Neutrophil (primary cell): ENCODE measurements around the gene MYLK4.

Experiments used
- H3K27ac ChIP-seq: fragments of 200-600 bp; sonication (generic); 2 replicates; pipeline ENCODE4 v1.5.1; 2016; ENCODE audit warnings: mild to moderate bottlenecking, moderate library complexity
- H3K27me3 ChIP-seq: fragments of 200-600 bp; sonication (generic); 2 replicates; pipeline ENCODE4 v1.6.0; 2016; ENCODE audit warnings: mild to moderate bottlenecking
- H3K36me3 ChIP-seq: fragments of 200-600 bp; sonication (generic); 2 replicates; pipeline ENCODE4 v1.5.1; 2017
- H3K4me1 ChIP-seq, 2 experiments: fragments of 200-600 bp in 1 of 2; sonication (generic) in 1 of 2; 1 replicate in 1 of 2; 2 replicates in 1 of 2; pipeline versions ENCODE4 v1.5.1 to v1.6.1; 2013 to 2016; ENCODE audit warnings: low read depth in 1 of 2, low read length in 1 of 2, mild to moderate bottlenecking in 1 of 2, moderate library complexity in 1 of 2; ENCODE audit not compliant: control insufficient read depth in 1 of 2, insufficient read depth in 1 of 2
- H3K4me3 ChIP-seq, 2 experiments: fragments of 200-600 bp in 1 of 2; sonication (generic) in 1 of 2; 1 replicate in 1 of 2; 2 replicates in 1 of 2; pipeline ENCODE4 v1.5.1; 2013 to 2016; ENCODE audit warnings: low read depth in 1 of 2, low read length in 1 of 2, mild to moderate bottlenecking in 1 of 2, moderate library complexity in 1 of 2
- H3K9me3 ChIP-seq: fragments of 200-600 bp; sonication (generic); 2 replicates; pipeline ENCODE4 v1.5.1; 2016
- CTCF ChIP-seq: fragments of 200-600 bp; sonication (generic); IDR thresholded peaks from 2 replicates; pipeline ENCODE4 v1.5.1; 2016; ENCODE audit warnings: antibody characterized with exemption

Gene MYLK4

GRCh38 chr6:2750832-2751231 is at the start of gene MYLK4:
Gene MYLK4, minus strand, starts transcription at chr6:2750922. Its CDS starts 1,628 bp downstream, at chr6:2749294.
- Histone ChIP-seq H3K36me3 (no peaks in the 10 kb centered on the region), H3K27ac (no peak within 1 kb of the TSS), H3K4me1 (peaks cover 0 to 8% of the 10 kb centered on the region in 2 experiments), H3K27me3 (no peaks in the 10 kb centered on the region), H3K4me3 (no peak within 1 kb of the TSS), H3K9me3 (no peaks in the 10 kb centered on the region)
- no peak for TF ChIP-seq CTCF

GRCh38 chr6:2799936-2800527 is 49.3 kb upstream of the MYLK4 start:
- Histone ChIP-seq H3K36me3 (no peaks in the 10 kb centered on the region), H3K9me3 (no peaks in the 10 kb centered on the region), H3K27ac (peak overlapping the region; percentile 62), H3K4me1 (peaks cover 90 to 91% of the 10 kb centered on the region in 2 experiments), H3K27me3 (no peaks in the 10 kb centered on the region), H3K4me3 (no peak overlapping the region)
- no peak for TF ChIP-seq CTCF

DNA sequence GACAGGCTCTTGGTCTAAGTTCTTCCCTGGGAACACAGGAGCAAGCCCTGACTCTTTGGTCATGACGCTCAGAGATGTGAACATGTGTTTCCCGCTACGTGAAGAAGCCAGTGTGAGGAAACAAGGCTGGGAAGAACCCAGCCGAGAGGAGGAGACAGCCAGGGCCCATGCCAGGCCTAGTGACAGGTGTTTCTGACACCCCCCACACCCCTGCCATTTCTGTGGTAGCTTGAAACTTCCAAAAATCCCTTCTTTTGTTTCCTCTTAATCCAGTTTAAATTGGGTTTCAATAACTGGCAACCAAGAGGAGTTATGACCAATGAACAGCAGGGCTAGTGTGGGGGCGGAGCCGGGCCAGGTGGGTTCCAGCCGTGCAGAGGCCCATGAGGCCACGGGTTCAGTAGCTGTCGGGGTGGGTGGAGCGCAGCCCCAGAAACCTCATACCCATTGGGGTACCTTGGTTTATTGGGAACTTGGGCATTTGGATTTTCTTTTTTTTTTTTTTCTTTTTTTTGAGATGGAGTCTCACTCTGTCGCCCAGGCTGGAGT is 47.9 kb upstream of the MYLK4 start:
- no peaks in the 10 kb centered on the region for H3K36me3 ChIP-seq
- no peaks in the 10 kb centered on the region for H3K9me3 ChIP-seq
- H3K4me1 ChIP-seq = peaks cover 90 to 91% of the 10 kb centered on the region in 2 experiments
- H3K27ac ChIP-seq = peak overlapping the region; percentile 90
- no peak for TF ChIP-seq CTCF
- H3K4me3 ChIP-seq = no peak overlapping the region
- no peaks in the 10 kb centered on the region for H3K27me3 ChIP-seq

DNA sequence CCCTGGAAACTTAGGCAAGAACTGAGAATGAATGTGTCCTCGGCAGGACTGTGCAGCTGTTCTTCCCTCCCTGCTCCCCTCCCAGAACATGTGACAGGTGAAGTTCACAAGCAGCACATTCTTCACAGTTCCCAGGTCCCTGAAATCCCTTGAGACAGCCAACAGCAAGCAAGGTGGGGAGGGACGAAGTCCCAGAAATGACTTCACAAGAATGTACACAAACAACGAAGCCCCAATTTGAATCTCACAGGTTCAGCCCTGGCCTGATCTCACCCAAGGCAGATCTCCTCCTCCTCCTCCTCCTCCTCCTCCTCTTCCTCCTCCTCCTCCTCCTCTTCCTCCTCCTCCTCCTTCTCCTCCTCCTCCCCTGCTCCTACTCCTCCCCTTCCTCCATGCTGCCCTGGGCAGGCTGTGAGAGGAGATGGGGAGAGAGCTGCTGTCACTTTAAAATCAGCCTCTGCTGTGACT is 46.9 kb upstream of the MYLK4 start:
- Histone ChIP-seq H3K9me3 (no peaks in the 10 kb centered on the region), H3K36me3 (no peaks in the 10 kb centered on the region), H3K4me1 (peaks cover 91 to 92% of the 10 kb centered on the region in 2 experiments), H3K4me3 (peak overlapping the region; percentile 58 to 60), H3K27me3 (no peaks in the 10 kb centered on the region), H3K27ac (peak overlapping the region; percentile 90)
- TF ChIP-seq CTCF = no peak

GRCh38 chr6:2796861-2797260 is 46.1 kb upstream of the MYLK4 start:
- no peak for TF ChIP-seq CTCF
- Histone ChIP-seq H3K4me1 (peaks cover 91 to 92% of the 10 kb centered on the region in 2 experiments), H3K4me3 (peak overlapping the region; percentile 58 to 60), H3K27ac (peak overlapping the region; percentile 90), H3K27me3 (no peaks in the 10 kb centered on the region), H3K36me3 (no peaks in the 10 kb centered on the region), H3K9me3 (no peaks in the 10 kb centered on the region)
